Loucy (cell line): ENCODE results near the gene ZNF814.

Source experiments
- CTCF ChIP-seq: fragments of 200-600 bp; sonication (generic); conservative IDR thresholded peaks from 2 replicates; pipeline ENCODE4 v1.5.1; 2014; ENCODE audit warnings: mild to moderate bottlenecking, antibody characterized with exemption, low read length
- EZH2phosphoT487 ChIP-seq: fragments of 200-600 bp; IDR thresholded peaks from 2 replicates; pipeline ENCODE4 v1.6.1; 2018; ENCODE audit warnings: antibody characterized with exemption, mild to moderate bottlenecking, moderate library complexity, borderline replicate concordance

- TF ChIP-seq CTCF, result no peak
- no peak for TF ChIP-seq EZH2phosphoT487
Observed at GRCh38 chr19:57867868-57868492, 20.9 kb downstream of the ZNF814 start.
